ENCODE data around the gene GIMD1. TPM values are rescaled to one million over a fixed set of nuclear protein-coding genes. Genes with fewer than 3 reads are reported as not detected.

Gene GIMD1
- total RNA-seq, 1 donor from 2014 or later: not detected

- no peaks in the 10 kb centered on the region for H3K27me3 ChIP-seq (ENCODE audit: control insufficient read depth in 3 of 3, insufficient read depth in 3 of 3, low read length in 3 of 3)
- peak overlapping the region in 1 of 3 donors; percentile 21 for H3K4me3 ChIP-seq (ENCODE audit: low read length in 3 of 3)
- no peak overlapping the region for H3K27ac ChIP-seq (ENCODE audit: low read depth, low read length)
- H3K4me1 ChIP-seq (ENCODE audit: control insufficient read depth in 3 of 3, insufficient read depth in 3 of 3, low read length in 3 of 3): peaks cover 0 to 3% (median 0%) of the 10 kb centered on the region in 3 donors
- no peak overlapping the region for H3K9ac ChIP-seq (ENCODE audit: low read depth in 1 of 3, low read length in 3 of 3)
- no peaks in the 10 kb centered on the region for H3K9me3 ChIP-seq (ENCODE audit: control insufficient read depth in 3 of 3, low read length in 3 of 3)
- no peaks in the 10 kb centered on the region for H3K36me3 ChIP-seq (ENCODE audit: control insufficient read depth in 3 of 3, insufficient read depth in 3 of 3, low read length in 3 of 3)
Observed at GRCh38 chr4:106355193-106355592, 13.4 kb downstream of the GIMD1 start.

- no peaks in the 10 kb centered on the region for H3K27me3 ChIP-seq (ENCODE audit: control insufficient read depth in 3 of 3, insufficient read depth in 3 of 3, low read length in 3 of 3)
- no peak overlapping the region for H3K9ac ChIP-seq (ENCODE audit: low read depth in 1 of 3, low read length in 3 of 3)
- peaks cover 0 to 3% (median 0%) of the 10 kb centered on the region in 3 donors for H3K4me1 ChIP-seq (ENCODE audit: control insufficient read depth in 3 of 3, insufficient read depth in 3 of 3, low read length in 3 of 3)
- no peak overlapping the region for H3K27ac ChIP-seq (ENCODE audit: low read depth, low read length)
- no peak overlapping the region for H3K4me3 ChIP-seq (ENCODE audit: low read length in 3 of 3)
- no peaks in the 10 kb centered on the region for H3K9me3 ChIP-seq (ENCODE audit: control insufficient read depth in 3 of 3, low read length in 3 of 3)
- H3K36me3 ChIP-seq (ENCODE audit: control insufficient read depth in 3 of 3, insufficient read depth in 3 of 3, low read length in 3 of 3): peaks cover 0 to under 1% (median under 1%) of the 10 kb centered on the region in 3 donors
Observed at GRCh38 chr4:106353786-106354185, 14.8 kb downstream of the GIMD1 start.

- H3K27ac ChIP-seq (ENCODE audit: low read depth, low read length): no peak overlapping the region
- H3K9me3 ChIP-seq (ENCODE audit: control insufficient read depth in 3 of 3, low read length in 3 of 3): no peaks in the 10 kb centered on the region
- peaks cover 0 to 10% (median 10%) of the 10 kb centered on the region in 3 donors for H3K36me3 ChIP-seq (ENCODE audit: control insufficient read depth in 3 of 3, insufficient read depth in 3 of 3, low read length in 3 of 3)
- no peaks in the 10 kb centered on the region for H3K27me3 ChIP-seq (ENCODE audit: control insufficient read depth in 3 of 3, insufficient read depth in 3 of 3, low read length in 3 of 3)
- peaks cover 0 to 3% (median 0%) of the 10 kb centered on the region in 3 donors for H3K4me1 ChIP-seq (ENCODE audit: control insufficient read depth in 3 of 3, insufficient read depth in 3 of 3, low read length in 3 of 3)
- H3K9ac ChIP-seq (ENCODE audit: low read depth in 1 of 3, low read length in 3 of 3): no peak overlapping the region
- no peak overlapping the region for H3K4me3 ChIP-seq (ENCODE audit: low read length in 3 of 3)
Observed at GRCh38 chr4:106351016-106351415, 17.6 kb downstream of the GIMD1 start.

- H3K4me1 ChIP-seq (ENCODE audit: control insufficient read depth in 3 of 3, insufficient read depth in 3 of 3, low read length in 3 of 3): no peaks in the 10 kb centered on the region
- no peaks in the 10 kb centered on the region for H3K9me3 ChIP-seq (ENCODE audit: control insufficient read depth in 3 of 3, low read length in 3 of 3)
- no peaks in the 10 kb centered on the region for H3K27me3 ChIP-seq (ENCODE audit: control insufficient read depth in 3 of 3, insufficient read depth in 3 of 3, low read length in 3 of 3)
- no peak overlapping the region for H3K9ac ChIP-seq (ENCODE audit: low read depth in 1 of 3, low read length in 3 of 3)
- no peak overlapping the region for H3K27ac ChIP-seq (ENCODE audit: low read depth, low read length)
- H3K36me3 ChIP-seq (ENCODE audit: control insufficient read depth in 3 of 3, insufficient read depth in 3 of 3, low read length in 3 of 3): peaks cover 0 to 10% (median 10%) of the 10 kb centered on the region in 3 donors
- no peak overlapping the region for H3K4me3 ChIP-seq (ENCODE audit: low read length in 3 of 3)
Observed at GRCh38 chr4:106347167-106347566, 21.4 kb downstream of the GIMD1 start.

GRCh38 chr4:106344647-106344970 lies 24.0 kb downstream of the GIMD1 start:
- Histone ChIP-seq H3K9me3 (ENCODE audit: control insufficient read depth in 3 of 3, low read length in 3 of 3) (no peaks in the 10 kb centered on the region), H3K27me3 (ENCODE audit: control insufficient read depth in 3 of 3, insufficient read depth in 3 of 3, low read length in 3 of 3) (no peaks in the 10 kb centered on the region), H3K36me3 (ENCODE audit: control insufficient read depth in 3 of 3, insufficient read depth in 3 of 3, low read length in 3 of 3) (peaks cover 0 to 13% (median 12%) of the 10 kb centered on the region in 3 donors), H3K9ac (ENCODE audit: low read depth in 1 of 3, low read length in 3 of 3) (no peak overlapping the region), H3K4me3 (ENCODE audit: low read length in 3 of 3) (no peak overlapping the region), H3K27ac (ENCODE audit: low read depth, low read length) (no peak overlapping the region), H3K4me1 (ENCODE audit: control insufficient read depth in 3 of 3, insufficient read depth in 3 of 3, low read length in 3 of 3) (no peaks in the 10 kb centered on the region)

GRCh38 chr4:106343865-106344646 lies 24.5 kb downstream of the GIMD1 start:
- Histone ChIP-seq H3K4me1 (ENCODE audit: control insufficient read depth in 3 of 3, insufficient read depth in 3 of 3, low read length in 3 of 3) (no peaks in the 10 kb centered on the region), H3K4me3 (ENCODE audit: low read length in 3 of 3) (no peak overlapping the region), H3K36me3 (ENCODE audit: control insufficient read depth in 3 of 3, insufficient read depth in 3 of 3, low read length in 3 of 3) (peaks cover 0 to 14% (median 12%) of the 10 kb centered on the region in 3 donors), H3K9me3 (ENCODE audit: control insufficient read depth in 3 of 3, low read length in 3 of 3) (no peaks in the 10 kb centered on the region), H3K9ac (ENCODE audit: low read depth in 1 of 3, low read length in 3 of 3) (no peak overlapping the region), H3K27ac (ENCODE audit: low read depth, low read length) (no peak overlapping the region), H3K27me3 (ENCODE audit: control insufficient read depth in 3 of 3, insufficient read depth in 3 of 3, low read length in 3 of 3) (no peaks in the 10 kb centered on the region)

- H3K9me3 ChIP-seq (ENCODE audit: control insufficient read depth in 3 of 3, low read length in 3 of 3): no peaks in the 10 kb centered on the region
- peaks cover 13 to 26% (median 19%) of the 10 kb centered on the region in 3 donors for H3K36me3 ChIP-seq (ENCODE audit: control insufficient read depth in 3 of 3, insufficient read depth in 3 of 3, low read length in 3 of 3)
- H3K4me1 ChIP-seq (ENCODE audit: control insufficient read depth in 3 of 3, insufficient read depth in 3 of 3, low read length in 3 of 3): no peaks in the 10 kb centered on the region
- no peak overlapping the region for H3K27ac ChIP-seq (ENCODE audit: low read depth, low read length)
- no peak overlapping the region for H3K9ac ChIP-seq (ENCODE audit: low read depth in 1 of 3, low read length in 3 of 3)
- H3K4me3 ChIP-seq (ENCODE audit: low read length in 3 of 3): no peak overlapping the region
- no peaks in the 10 kb centered on the region for H3K27me3 ChIP-seq (ENCODE audit: control insufficient read depth in 3 of 3, insufficient read depth in 3 of 3, low read length in 3 of 3)
Observed at GRCh38 chr4:106340774-106341173, 27.8 kb downstream of the GIMD1 start.

GRCh38 chr4:106339431-106339830 lies 29.1 kb downstream of the GIMD1 start:
- Histone ChIP-seq H3K4me3 (ENCODE audit: low read length in 3 of 3) (no peak overlapping the region), H3K4me1 (ENCODE audit: control insufficient read depth in 3 of 3, insufficient read depth in 3 of 3, low read length in 3 of 3) (no peaks in the 10 kb centered on the region), H3K36me3 (ENCODE audit: control insufficient read depth in 3 of 3, insufficient read depth in 3 of 3, low read length in 3 of 3) (peaks cover 13 to 32% (median 23%) of the 10 kb centered on the region in 3 donors), H3K27me3 (ENCODE audit: control insufficient read depth in 3 of 3, insufficient read depth in 3 of 3, low read length in 3 of 3) (no peaks in the 10 kb centered on the region), H3K9ac (ENCODE audit: low read depth in 1 of 3, low read length in 3 of 3) (no peak overlapping the region), H3K9me3 (ENCODE audit: control insufficient read depth in 3 of 3, low read length in 3 of 3) (no peaks in the 10 kb centered on the region), H3K27ac (ENCODE audit: low read depth, low read length) (no peak overlapping the region)

- no peaks in the 10 kb centered on the region for H3K9me3 ChIP-seq (ENCODE audit: control insufficient read depth in 3 of 3, low read length in 3 of 3)
- peaks cover 13 to 32% (median 23%) of the 10 kb centered on the region in 3 donors for H3K36me3 ChIP-seq (ENCODE audit: control insufficient read depth in 3 of 3, insufficient read depth in 3 of 3, low read length in 3 of 3)
- H3K4me3 ChIP-seq (ENCODE audit: low read length in 3 of 3): no peak overlapping the region
Observed at GRCh38 chr4:106338671-106339070, 29.9 kb downstream of the GIMD1 start.

GRCh38 chr4:106337916-106338315 lies 30.7 kb downstream of the GIMD1 start:
- H3K4me1 ChIP-seq (ENCODE audit: control insufficient read depth in 3 of 3, insufficient read depth in 3 of 3, low read length in 3 of 3): no peaks in the 10 kb centered on the region
- H3K27ac ChIP-seq (ENCODE audit: low read depth, low read length): no peak overlapping the region
- peaks cover 13 to 33% (median 27%) of the 10 kb centered on the region in 3 donors for H3K36me3 ChIP-seq (ENCODE audit: control insufficient read depth in 3 of 3, insufficient read depth in 3 of 3, low read length in 3 of 3)
- no peak overlapping the region for H3K9ac ChIP-seq (ENCODE audit: low read depth in 1 of 3, low read length in 3 of 3)
- H3K4me3 ChIP-seq (ENCODE audit: low read length in 3 of 3): no peak overlapping the region
- no peaks in the 10 kb centered on the region for H3K9me3 ChIP-seq (ENCODE audit: control insufficient read depth in 3 of 3, low read length in 3 of 3)
- no peaks in the 10 kb centered on the region for H3K27me3 ChIP-seq (ENCODE audit: control insufficient read depth in 3 of 3, insufficient read depth in 3 of 3, low read length in 3 of 3)

More at GRCh38 chr4:106338671-106339070, 29.9 kb downstream of the GIMD1 start:
- H3K4me1 ChIP-seq (ENCODE audit: control insufficient read depth in 3 of 3, insufficient read depth in 3 of 3, low read length in 3 of 3): no peaks in the 10 kb centered on the region
- no peak overlapping the region for H3K9ac ChIP-seq (ENCODE audit: low read depth in 1 of 3, low read length in 3 of 3)
- no peaks in the 10 kb centered on the region for H3K27me3 ChIP-seq (ENCODE audit: control insufficient read depth in 3 of 3, insufficient read depth in 3 of 3, low read length in 3 of 3)
- no peak overlapping the region for H3K27ac ChIP-seq (ENCODE audit: low read depth, low read length)
